Measurements from ENCODE around the gene FBXL12. TPM values are rescaled to one million over a fixed set of nuclear protein-coding genes. Genes with fewer than 3 reads are reported as not detected.

FBXL12 gene
- total and polyA plus RNA-seq, 3 experiments from 2014 or later: 17.2 to 25.3 (median 24.6) TPM

- peak within 1 kb of the TSS; percentile 99 for H3K27ac Mint-ChIP-seq
- peaks cover 11% of the 10 kb centered on the region for H3K4me1 ChIP-seq (ENCODE audit: insufficient read depth, low read length)
- peaks cover 2 to 12% (median 6%) of the 10 kb centered on the region in 5 donors for H3K9me3 Mint-ChIP-seq
- DNase-seq: peak; percentile 84 to 94 (median 90)
- ChIA-PET CTCF (interaction anchor here (0.6 to 2.1 kb wide), 6 partner anchors 10 to 148 kb away, joined by 3 to 10 read pairs (median 4); no protein-coding TSS in a partner anchor), POLR2A (interaction anchor here (0.5 to 1.5 kb wide), 5 partner anchors 26 to 336 kb away, joined by 3 to 12 read pairs (median 4); no protein-coding TSS in a partner anchor)
- H3K36me3 ChIP-seq (ENCODE audit: insufficient read depth, low read length): no peaks in the 10 kb centered on the region
- peak within 1 kb of the TSS; percentile 87 for H3K4me3 ChIP-seq (ENCODE audit: low read length)
- H3K36me3 Mint-ChIP-seq: peaks cover 13 to 26% (median 22%) of the 10 kb centered on the region in 3 donors
- no peaks in the 10 kb centered on the region for H3K27me3 ChIP-seq (ENCODE audit: insufficient read depth, low read length, poor library complexity, severe bottlenecking)
- peaks cover 8 to 16% (median 9%) of the 10 kb centered on the region in 3 donors for H3K4me1 Mint-ChIP-seq
- H3K9me3 ChIP-seq (ENCODE audit: low read length): peaks cover 1% of the 10 kb centered on the region
- H3K27me3 Mint-ChIP-seq: no peaks in the 10 kb centered on the region
- H3K4me3 Mint-ChIP-seq: peak within 1 kb of the TSS; percentile 97 to 100 (median 97)
- H3K27ac ChIP-seq (ENCODE audit: low read depth, low read length): peak within 1 kb of the TSS; percentile 92
Measured at GRCh38 chr19:9768175-9769112, 50.4 kb downstream of the FBXL12 start, which contains the start of gene ZNF846. ZNF846 (minus strand) TSS chr19:9768738; CDS start chr19:9764950, 3,788 bp downstream.

Other genes with a start within 250 kb of the FBXL12 start
- 10 to 100 TPM; 87.1 to 90.2 TPM for gene ZNF121, start 234.6 kb downstream of the FBXL12 start, total RNA-seq
- 4.1 TPM for gene ZNF121, start 234.6 kb downstream of the FBXL12 start, polyA plus RNA-seq
- gene ZNF561, start 197.8 kb downstream of the FBXL12 start, total RNA-seq: 10 to 100 TPM; 35.9 to 43.5 TPM
- gene ZNF561, start 197.8 kb downstream of the FBXL12 start, polyA plus RNA-seq: 13.0 TPM
- gene ZNF562, start 144.0 kb downstream of the FBXL12 start, total RNA-seq: 10 to 100 TPM; 42.2 to 45.7 TPM
- 3.5 TPM for gene ZNF562, start 144.0 kb downstream of the FBXL12 start, polyA plus RNA-seq
- 1 to 10 TPM; 5.1 to 5.9 TPM for gene ZNF846, start 50.3 kb downstream of the FBXL12 start, total RNA-seq
- gene ZNF846, start 50.3 kb downstream of the FBXL12 start, polyA plus RNA-seq: 7.5 TPM
- 100 to 1,000 TPM; 326 to 340 TPM for gene UBL5, start 8.8 kb upstream of the FBXL12 start, total RNA-seq
- gene UBL5, start 8.8 kb upstream of the FBXL12 start, polyA plus RNA-seq: 789 TPM
- 100 to 1,000 TPM; 103 to 110 TPM for gene PIN1, start 16.2 kb upstream of the FBXL12 start, total RNA-seq
- 112 TPM for gene PIN1, start 16.2 kb upstream of the FBXL12 start, polyA plus RNA-seq
- gene OLFM2, start 117.4 kb upstream of the FBXL12 start, total RNA-seq: under 1 TPM; 0.40 to 0.90 TPM
- gene OLFM2, start 117.4 kb upstream of the FBXL12 start, polyA plus RNA-seq: 4.6 TPM
- gene COL5A3, start 191.4 kb upstream of the FBXL12 start, total RNA-seq: under 1 TPM; 0.50 to 0.91 TPM
- 0.23 TPM for gene COL5A3, start 191.4 kb upstream of the FBXL12 start, polyA plus RNA-seq
- gene RDH8, start 194.4 kb upstream of the FBXL12 start, total RNA-seq: not detected
- gene RDH8, start 194.4 kb upstream of the FBXL12 start, polyA plus RNA-seq: not detected